GM10847 (cell line): ENCODE data around the gene SLX4IP.

Experiments
- POLR2A ChIP-seq: IDR thresholded peaks from 2 replicates; pipeline ENCODE4 v1.6.1; 2011; ENCODE audit not compliant: insufficient read length; ENCODE audit errors: extremely low read depth

The SLX4IP gene

DNA sequence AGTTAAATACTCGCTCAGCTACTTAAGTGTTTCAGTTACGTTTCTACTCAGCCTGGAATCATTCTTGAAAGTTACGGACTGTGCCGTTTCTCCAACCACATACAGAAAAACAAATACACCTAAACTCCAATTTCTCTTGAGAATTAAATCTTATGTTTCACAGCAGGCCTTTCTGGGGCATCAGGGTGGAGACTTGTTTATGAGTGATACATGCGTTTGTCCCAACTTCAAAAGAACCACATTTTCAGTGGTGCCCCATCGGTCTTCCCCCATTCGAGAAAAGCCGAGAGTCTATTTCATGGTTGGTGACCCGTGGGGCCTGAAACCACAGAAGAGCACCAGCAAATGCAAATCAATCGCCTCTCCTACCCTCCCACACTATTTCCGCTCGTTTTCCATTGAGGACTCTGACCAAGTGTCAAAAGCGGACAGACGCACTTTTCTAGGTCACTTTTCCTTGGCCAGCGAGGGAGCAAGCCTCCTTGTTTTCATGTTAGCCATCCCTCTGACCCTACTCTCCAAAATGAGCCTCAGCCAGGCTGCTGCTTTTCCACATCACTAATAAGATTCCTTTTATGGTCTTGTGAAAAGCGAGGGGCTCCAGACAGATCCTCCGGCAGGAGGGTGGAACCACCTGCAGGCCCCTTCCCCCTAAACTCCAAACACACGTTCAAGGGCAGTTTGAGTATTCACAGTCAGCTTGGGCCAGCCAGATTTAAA lies 235.6 kb downstream of the SLX4IP start:
- no peak for TF ChIP-seq POLR2A

DNA sequence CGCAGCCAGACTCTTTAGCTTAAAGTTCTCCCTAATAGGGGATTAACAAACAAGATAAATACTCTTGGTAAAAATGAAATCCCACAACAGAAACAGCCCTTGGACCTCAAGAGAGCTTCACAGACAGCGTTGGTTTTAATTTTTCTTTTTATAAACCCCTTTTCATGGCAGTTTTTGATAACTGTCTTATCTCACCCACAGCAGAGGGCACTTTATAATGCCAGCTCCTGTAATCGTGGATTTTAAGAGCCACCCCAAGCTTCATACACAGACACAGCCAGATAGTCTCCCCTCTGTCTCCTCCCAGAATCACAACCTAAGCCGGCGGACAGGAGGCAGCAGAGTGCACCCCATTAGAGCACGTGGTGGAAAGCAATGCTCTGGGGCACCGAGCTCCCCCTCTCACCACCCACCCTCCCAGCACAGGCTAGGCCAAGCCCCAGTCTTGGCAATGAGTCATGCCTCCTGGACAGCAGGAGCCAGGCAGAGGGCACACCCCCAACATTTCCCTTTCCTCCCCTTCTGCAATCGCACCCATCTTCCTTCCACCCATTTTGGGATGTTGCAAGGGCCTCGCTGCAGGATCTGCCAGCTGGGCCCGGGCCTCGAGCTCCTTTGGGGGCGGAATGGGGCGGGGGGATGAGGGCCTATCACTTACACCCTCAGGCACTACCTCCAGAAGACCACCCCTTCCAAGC lies 236.3 kb downstream of the SLX4IP start:
- no peak for TF ChIP-seq POLR2A

DNA sequence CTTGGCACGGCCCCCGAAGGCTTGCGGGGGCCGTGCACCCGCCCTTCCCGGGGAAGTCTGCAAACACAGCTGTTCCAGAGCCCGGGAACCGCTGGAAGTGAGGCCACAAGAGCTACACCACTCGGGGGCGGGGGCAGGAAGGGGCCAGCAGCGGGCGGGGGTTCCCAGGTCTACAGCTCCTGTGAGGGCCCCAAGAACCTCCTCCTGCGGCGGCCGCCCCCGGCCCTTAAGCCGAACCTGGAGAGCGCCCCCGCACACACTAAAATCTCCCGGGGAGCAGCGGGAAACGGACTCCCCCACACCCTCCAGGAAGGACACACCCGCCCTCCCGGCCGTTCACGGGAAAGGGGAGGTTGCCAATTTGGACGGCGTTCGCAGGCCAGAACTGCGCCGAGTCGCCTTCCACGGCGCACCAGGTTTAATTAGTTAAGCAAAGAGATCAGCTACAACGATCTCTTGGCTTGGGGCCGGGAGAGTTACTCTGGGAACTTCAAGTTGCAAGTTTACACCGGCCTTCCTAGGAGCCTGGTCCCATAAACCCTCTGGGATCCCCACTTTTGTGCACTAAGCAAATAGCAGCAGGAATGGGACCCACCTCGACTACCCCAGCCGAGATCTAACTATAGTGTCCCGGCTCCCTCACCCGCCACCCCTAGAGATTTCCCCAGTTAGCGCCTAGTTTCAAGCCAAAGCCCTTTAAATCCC lies 237.0 kb downstream of the SLX4IP start:
- no peak for TF ChIP-seq POLR2A

DNA sequence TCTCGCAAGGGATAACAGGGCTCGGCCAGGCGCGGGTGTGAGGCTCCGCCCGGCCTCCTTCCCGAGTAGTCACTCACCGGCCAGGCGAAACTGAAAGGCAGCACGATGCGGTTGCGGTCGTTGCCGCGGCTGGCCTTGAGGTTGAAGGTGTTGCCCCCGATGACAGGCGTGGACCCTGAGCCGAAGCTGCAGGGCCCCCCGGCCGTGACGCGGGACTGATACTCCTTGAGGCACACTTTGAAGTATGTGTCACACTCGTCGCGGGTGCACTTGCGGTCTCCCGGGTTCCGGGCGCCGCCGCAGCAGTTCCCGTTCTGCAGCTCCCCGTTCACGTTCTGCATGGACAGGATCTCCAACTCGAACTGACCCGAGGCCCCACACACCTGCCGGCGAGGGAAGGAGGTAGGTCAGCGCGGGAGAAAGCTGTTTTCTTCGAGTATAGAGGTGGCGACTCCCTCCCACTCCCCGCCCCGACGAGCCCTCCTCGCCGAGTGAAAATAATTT lies 237.6 kb downstream of the SLX4IP start:
- TF ChIP-seq POLR2A = no peak

DNA sequence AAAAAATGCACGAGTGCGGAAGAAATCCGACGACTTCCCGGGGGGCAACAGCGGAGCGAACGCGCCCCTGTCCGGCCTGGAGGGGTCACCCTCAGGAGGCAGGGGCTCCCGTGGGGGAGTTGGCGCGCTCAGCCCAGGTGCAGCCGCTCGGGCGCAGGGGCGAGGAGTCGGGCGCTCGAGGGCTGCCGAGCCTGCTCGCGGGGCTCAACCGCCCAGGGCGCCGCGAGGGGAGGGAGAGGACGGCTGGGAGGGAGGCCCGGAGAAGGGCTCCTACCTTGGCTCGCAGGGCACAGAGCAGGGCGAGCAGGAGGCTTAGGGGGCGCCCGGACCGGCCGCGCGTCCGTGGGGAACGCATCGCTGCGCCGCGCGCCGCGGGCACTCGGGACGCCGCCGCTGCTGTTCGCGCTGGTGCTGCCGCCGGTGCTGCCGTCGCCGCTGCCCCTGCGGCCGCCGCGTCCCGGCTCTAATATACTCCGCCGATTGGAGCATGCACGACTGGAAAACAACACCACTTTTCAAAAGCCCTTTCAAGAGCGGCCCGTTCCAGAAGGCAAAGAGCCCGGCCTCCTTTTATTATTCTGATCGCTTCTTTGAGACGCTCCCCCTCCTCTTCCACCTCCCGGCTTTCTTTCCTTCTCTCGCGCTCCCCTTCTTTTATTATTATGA lies 238.2 kb downstream of the SLX4IP start:
- TF ChIP-seq POLR2A = no peak

DNA sequence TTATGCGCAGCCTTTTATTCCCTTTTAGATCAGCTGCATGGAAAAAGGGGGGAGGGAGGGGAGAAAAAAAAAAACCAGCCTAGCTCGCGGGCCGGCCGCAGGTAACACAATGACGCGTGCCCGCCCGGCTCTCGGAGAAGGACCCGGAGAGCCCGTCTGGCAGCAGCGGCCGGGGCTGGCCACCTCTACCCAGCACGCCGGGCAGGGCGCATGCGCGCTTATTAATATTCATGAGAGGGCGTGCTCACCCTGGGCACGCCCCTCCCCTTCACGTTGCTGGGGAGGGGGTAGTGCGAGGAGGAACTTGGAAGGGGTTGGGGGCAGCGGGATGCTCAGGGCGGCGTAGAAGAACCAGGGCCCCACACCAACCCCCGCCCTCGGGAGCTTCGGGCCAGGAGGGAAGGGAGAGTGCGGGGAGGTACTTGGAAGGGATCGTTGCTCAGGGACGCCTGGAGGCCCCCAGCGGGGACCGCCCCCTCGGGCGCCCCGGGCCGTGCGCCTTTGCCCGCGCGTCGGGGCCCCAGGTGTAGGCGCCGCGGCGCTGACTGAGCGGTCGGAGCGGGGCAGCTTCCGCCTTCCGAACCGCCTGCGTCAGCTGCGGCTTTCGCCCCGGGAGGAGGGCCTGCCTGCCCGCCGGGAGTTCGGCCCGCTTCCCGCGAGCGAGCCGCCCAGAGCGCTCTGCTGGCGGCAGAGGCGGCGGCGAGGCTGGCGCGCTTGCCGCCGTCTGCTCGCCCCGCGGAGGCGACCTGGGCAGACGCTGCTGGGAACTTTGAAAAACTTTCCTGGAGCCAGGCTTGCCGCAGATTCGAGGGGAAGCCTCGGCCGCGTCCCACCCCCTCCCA lies 239.0 kb downstream of the SLX4IP start, which contains the start of gene JAG1:
JAG1 (minus strand) TSS at position 158 of the 842 bp plus-strand sequence. CDS start 469 bp downstream, outside the sequence.
- peak; percentile 50 for TF ChIP-seq POLR2A

DNA sequence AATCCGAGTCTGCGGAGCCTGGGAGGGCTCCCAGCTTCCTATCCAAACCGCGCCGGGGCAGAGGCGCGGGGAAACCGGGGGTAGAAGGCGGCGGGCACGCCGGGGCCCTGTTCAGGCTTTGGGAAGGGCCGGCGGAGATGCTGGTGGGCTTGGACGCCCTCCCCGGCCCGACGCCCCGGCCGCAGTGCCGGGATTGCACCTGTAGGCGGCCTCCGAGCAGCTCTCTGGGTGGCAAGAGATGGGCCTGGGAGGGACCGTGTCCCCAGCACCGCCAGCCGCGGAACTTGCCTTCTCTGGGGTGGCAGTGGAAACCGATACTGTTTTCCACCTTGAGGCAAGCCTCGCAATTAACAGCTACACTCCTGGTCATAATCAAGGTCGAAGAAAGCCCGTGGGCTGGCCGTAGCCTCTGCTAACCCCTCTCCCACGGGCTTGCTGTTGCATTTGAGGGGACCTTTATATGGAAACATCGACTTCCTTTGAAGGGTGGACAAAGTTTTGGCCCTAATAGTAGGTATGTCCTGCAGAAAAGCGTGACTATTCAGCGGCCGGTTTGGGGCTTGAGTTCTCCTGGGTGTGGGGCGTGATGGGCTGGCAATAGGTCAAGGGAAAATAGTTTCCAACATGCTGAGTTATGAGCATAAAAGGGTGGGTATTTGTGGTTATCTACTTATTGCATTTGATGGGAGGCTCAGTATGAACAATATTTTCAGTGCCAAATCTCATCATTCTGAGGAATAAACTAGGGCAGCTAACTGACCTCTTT lies 239.8 kb downstream of the SLX4IP start:
- TF ChIP-seq POLR2A = no peak

DNA sequence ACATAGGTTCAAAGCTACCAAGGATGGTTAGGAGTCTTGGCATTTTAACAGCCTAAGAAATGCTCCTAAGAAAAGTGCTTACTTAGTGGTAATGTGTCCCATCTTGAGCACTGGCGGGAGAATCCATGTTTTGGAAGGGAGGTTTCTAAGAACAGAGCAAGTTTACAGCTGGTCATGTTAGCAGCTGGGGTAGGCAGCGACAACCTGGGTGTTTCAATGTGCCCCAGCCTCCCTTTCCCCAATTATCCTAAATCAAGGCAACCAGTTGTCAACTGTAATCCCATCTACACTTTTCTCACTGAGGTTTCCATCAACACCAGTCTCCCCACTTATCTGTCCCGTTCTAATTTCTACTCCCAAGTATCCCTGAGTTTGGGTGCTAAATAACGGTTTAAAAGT lies 240.3 kb downstream of the SLX4IP start:
- no peak for TF ChIP-seq POLR2A

DNA sequence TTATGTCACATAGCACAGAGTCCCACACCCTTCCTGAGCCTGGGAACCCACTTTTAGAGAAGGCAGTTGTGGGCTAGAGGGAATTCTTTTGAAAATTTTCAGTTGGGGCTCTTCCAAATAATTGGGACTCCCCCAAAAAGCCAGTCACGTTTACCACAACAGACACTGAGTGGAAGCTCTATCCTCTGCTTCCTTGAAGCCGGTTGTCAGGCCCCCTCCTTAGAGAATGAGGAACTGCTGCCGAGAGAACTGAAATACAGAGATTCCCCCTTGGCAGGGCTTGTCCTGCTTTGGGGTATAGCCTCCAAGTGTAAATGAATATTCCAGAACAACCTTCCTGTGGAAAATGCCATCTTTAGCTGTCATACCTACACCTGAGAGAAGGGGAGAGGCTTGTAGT lies 241.4 kb downstream of the SLX4IP start:
- no peak for TF ChIP-seq POLR2A
